ENCODE measurements around the gene LUC7L.
A peak's percentile ranks its signal among the peaks of the same experiment; 100 is the strongest.

Gene LUC7L

DNA sequence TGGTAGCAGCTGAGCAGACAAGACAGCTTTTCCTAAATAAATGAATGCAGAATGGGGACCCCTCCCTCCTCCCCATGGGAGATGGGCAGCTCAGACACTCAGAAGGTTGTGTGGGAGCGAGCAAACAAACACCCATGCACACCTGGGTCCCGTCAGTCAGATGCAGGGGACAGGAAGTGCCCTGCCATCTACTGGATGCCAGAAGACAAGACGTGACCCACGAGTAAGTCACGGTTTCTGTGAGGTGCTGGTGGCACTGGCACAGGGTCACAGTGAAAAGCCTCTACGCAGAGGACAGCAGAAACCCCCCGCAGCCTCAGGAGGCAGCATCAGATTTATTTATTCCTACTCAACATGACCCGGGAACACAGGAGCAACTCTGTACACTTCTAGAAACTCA lies 40.6 kb downstream of the LUC7L start:
- Histone ChIP-seq H3K9me3 (ENCODE audit: insufficient read depth, low read length) (no peaks in the 10 kb centered on the region), H3K27me3 (ENCODE audit: low read depth, low read length) (no peaks in the 10 kb centered on the region), H3K27ac (ENCODE audit: low read length) (no peak overlapping the region), H3K4me2 (ENCODE audit: low read length) (no peak overlapping the region), H3K36me3 (replicated peaks; ENCODE audit: low read depth, low read length) (peaks cover 35% of the 10 kb centered on the region), H2AFZ (ENCODE audit: low read depth, low read length) (no peak overlapping the region), H3K79me2 (ENCODE audit: low read length) (no peaks in the 10 kb centered on the region), H4K20me1 (ENCODE audit: insufficient read depth, low read length) (no peaks in the 10 kb centered on the region), H3K4me1 (ENCODE audit: low read length) (no peaks in the 10 kb centered on the region), H3K9ac (ENCODE audit: low read length) (no peak overlapping the region), H3K4me3 (ENCODE audit: low read length) (no peak overlapping the region)
- TF ChIP-seq, protein P1, sequence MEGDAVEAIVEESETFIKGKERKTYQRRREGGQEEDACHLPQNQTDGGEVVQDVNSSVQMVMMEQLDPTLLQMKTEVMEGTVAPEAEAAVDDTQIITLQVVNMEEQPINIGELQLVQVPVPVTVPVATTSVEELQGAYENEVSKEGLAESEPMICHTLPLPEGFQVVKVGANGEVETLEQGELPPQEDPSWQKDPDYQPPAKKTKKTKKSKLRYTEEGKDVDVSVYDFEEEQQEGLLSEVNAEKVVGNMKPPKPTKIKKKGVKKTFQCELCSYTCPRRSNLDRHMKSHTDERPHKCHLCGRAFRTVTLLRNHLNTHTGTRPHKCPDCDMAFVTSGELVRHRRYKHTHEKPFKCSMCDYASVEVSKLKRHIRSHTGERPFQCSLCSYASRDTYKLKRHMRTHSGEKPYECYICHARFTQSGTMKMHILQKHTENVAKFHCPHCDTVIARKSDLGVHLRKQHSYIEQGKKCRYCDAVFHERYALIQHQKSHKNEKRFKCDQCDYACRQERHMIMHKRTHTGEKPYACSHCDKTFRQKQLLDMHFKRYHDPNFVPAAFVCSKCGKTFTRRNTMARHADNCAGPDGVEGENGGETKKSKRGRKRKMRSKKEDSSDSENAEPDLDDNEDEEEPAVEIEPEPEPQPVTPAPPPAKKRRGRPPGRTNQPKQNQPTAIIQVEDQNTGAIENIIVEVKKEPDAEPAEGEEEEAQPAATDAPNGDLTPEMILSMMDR (IDR thresholded peaks at IDR 0.05; ENCODE audit: low read depth, low read length): peak; percentile 40
- TF ChIP-seq EZH2phosphoT487 (IDR thresholded peaks at IDR 0.05; ENCODE audit: low read depth): no peak

DNA sequence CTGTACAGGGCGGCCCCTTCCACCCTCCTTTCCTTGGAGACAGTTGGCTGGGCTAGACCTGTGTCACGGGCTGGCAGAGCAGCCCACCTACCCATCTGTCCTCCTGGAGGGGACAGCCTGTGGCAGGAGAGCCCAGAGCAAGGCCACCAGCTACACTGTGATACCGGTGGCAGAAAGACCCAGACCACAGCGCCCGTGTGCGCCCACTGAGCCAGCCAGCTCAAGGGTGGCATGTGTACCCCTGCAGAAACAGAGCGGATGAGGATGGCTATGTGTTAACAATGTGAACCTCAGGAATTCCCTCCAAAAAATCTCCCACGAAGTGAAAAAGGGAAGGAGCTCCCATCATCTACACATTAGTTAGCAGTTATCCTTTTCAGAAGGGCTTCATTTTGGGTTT lies 41.9 kb downstream of the LUC7L start:
- Histone ChIP-seq H3K27me3 (ENCODE audit: low read depth, low read length) (no peaks in the 10 kb centered on the region), H3K4me1 (ENCODE audit: low read length) (no peaks in the 10 kb centered on the region), H4K20me1 (ENCODE audit: insufficient read depth, low read length) (no peaks in the 10 kb centered on the region), H3K9ac (ENCODE audit: low read length) (no peak overlapping the region), H3K4me2 (ENCODE audit: low read length) (no peak overlapping the region), H2AFZ (ENCODE audit: low read depth, low read length) (no peak overlapping the region), H3K27ac (ENCODE audit: low read length) (no peak overlapping the region), H3K4me3 (ENCODE audit: low read length) (no peak overlapping the region), H3K9me3 (ENCODE audit: insufficient read depth, low read length) (no peaks in the 10 kb centered on the region), H3K79me2 (ENCODE audit: low read length) (no peaks in the 10 kb centered on the region), H3K36me3 (replicated peaks; ENCODE audit: low read depth, low read length) (peaks cover 31% of the 10 kb centered on the region)
- TF ChIP-seq, protein P1 (IDR thresholded peaks at IDR 0.05; ENCODE audit: low read depth, low read length): no peak
- no peak for TF ChIP-seq EZH2phosphoT487 (IDR thresholded peaks at IDR 0.05; ENCODE audit: low read depth)

DNA sequence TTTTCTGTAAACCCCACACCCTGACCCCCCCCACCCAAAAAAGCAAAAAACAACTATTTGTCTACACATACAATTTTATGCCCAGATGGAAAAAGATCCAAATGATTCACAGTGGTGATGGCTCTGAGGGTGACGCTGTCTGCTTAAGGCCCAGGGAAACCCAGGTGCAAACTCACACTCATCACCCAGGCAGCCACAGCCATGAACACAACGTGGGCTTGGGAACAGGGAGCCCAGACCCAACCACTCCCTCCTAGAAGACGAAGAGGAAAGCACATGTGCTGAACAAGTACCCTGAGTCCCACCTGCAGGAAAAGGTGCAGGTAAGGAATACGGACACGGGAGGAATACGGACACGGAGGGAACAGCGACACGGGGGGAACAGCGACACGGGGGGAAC lies 43.6 kb downstream of the LUC7L start:
- no peak overlapping the region for H3K4me3 ChIP-seq (ENCODE audit: low read length)
- H4K20me1 ChIP-seq (ENCODE audit: insufficient read depth, low read length): no peaks in the 10 kb centered on the region
- TF ChIP-seq EZH2phosphoT487 (IDR thresholded peaks at IDR 0.05; ENCODE audit: low read depth): no peak
- TF ChIP-seq, protein P1 (IDR thresholded peaks at IDR 0.05; ENCODE audit: low read depth, low read length): no peak
- H3K9ac ChIP-seq (ENCODE audit: low read length): no peak overlapping the region
- no peak overlapping the region for H3K27ac ChIP-seq (ENCODE audit: low read length)
- H3K9me3 ChIP-seq (ENCODE audit: insufficient read depth, low read length): no peaks in the 10 kb centered on the region
- H3K36me3 ChIP-seq (replicated peaks; ENCODE audit: low read depth, low read length): peaks cover 37% of the 10 kb centered on the region
- no peaks in the 10 kb centered on the region for H3K79me2 ChIP-seq (ENCODE audit: low read length)
- no peaks in the 10 kb centered on the region for H3K27me3 ChIP-seq (ENCODE audit: low read depth, low read length)
- H3K4me2 ChIP-seq (ENCODE audit: low read length): no peak overlapping the region
- no peaks in the 10 kb centered on the region for H3K4me1 ChIP-seq (ENCODE audit: low read length)
- H2AFZ ChIP-seq (ENCODE audit: low read depth, low read length): no peak overlapping the region

DNA sequence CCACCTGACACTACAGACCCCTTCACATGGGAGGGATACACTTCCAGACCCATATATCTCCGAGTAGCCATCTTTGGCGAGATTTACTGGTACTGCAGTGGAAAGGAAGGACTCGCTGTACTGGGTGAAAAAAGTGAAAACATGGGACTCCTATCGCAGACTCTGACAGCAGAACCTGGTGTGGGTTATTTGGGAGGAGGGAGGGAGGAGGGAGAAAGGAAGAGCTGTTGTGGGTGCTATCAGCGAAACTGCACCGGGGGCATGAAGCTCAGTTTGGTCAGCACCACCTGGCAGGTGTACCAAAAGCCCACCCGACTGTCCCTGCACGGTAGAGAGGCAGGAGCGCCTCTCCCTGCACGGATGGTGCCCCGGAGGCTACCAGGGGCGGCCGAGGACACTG lies 44.0 kb downstream of the LUC7L start:
- Histone ChIP-seq H3K27me3 (ENCODE audit: low read depth, low read length) (no peaks in the 10 kb centered on the region), H3K79me2 (ENCODE audit: low read length) (no peaks in the 10 kb centered on the region), H3K4me1 (ENCODE audit: low read length) (no peaks in the 10 kb centered on the region), H3K4me3 (ENCODE audit: low read length) (no peak overlapping the region), H2AFZ (ENCODE audit: low read depth, low read length) (no peak overlapping the region), H3K4me2 (ENCODE audit: low read length) (no peak overlapping the region), H4K20me1 (ENCODE audit: insufficient read depth, low read length) (no peaks in the 10 kb centered on the region), H3K27ac (ENCODE audit: low read length) (no peak overlapping the region), H3K9ac (ENCODE audit: low read length) (no peak overlapping the region), H3K36me3 (replicated peaks; ENCODE audit: low read depth, low read length) (peaks cover 39% of the 10 kb centered on the region), H3K9me3 (ENCODE audit: insufficient read depth, low read length) (no peaks in the 10 kb centered on the region)
- TF ChIP-seq, protein P1 (IDR thresholded peaks at IDR 0.05; ENCODE audit: low read depth, low read length): no peak
- no peak for TF ChIP-seq EZH2phosphoT487 (IDR thresholded peaks at IDR 0.05; ENCODE audit: low read depth)
